Measurements from ENCODE around the gene RPS16.

The RPS16 gene

GRCh38 chr19:39409208-39410016 is 26.3 kb downstream of the RPS16 start:
- Histone ChIP-seq H3K4me3 (ENCODE audit: low read length) (peak overlapping the region; percentile 82), H3K36me3 (ENCODE audit: control insufficient read depth, low read depth, low read length) (no peaks in the 10 kb centered on the region), H3K4me1 (ENCODE audit: control insufficient read depth, low read depth, low read length) (peaks cover 25% of the 10 kb centered on the region), H3K27ac (ENCODE audit: low read length) (peak overlapping the region; percentile 30), H3K9me3 (ENCODE audit: control insufficient read depth, low read depth, low read length) (no peaks in the 10 kb centered on the region), H3K9ac (ENCODE audit: low read length) (peak overlapping the region; percentile 88), H3K27me3 (ENCODE audit: control insufficient read depth, insufficient read depth, low read length) (peaks cover 5% of the 10 kb centered on the region)

GRCh38 chr19:39408392-39409207 is 27.1 kb downstream of the RPS16 start:
- Histone ChIP-seq H3K4me1 (ENCODE audit: control insufficient read depth, low read depth, low read length) (peaks cover 29% of the 10 kb centered on the region), H3K27me3 (ENCODE audit: control insufficient read depth, insufficient read depth, low read length) (peaks cover 5% of the 10 kb centered on the region), H3K9ac (ENCODE audit: low read length) (no peak overlapping the region), H3K9me3 (ENCODE audit: control insufficient read depth, low read depth, low read length) (no peaks in the 10 kb centered on the region), H3K27ac (ENCODE audit: low read length) (no peak overlapping the region), H3K4me3 (ENCODE audit: low read length) (peak overlapping the region; percentile 82), H3K36me3 (ENCODE audit: control insufficient read depth, low read depth, low read length) (no peaks in the 10 kb centered on the region)

DNA sequence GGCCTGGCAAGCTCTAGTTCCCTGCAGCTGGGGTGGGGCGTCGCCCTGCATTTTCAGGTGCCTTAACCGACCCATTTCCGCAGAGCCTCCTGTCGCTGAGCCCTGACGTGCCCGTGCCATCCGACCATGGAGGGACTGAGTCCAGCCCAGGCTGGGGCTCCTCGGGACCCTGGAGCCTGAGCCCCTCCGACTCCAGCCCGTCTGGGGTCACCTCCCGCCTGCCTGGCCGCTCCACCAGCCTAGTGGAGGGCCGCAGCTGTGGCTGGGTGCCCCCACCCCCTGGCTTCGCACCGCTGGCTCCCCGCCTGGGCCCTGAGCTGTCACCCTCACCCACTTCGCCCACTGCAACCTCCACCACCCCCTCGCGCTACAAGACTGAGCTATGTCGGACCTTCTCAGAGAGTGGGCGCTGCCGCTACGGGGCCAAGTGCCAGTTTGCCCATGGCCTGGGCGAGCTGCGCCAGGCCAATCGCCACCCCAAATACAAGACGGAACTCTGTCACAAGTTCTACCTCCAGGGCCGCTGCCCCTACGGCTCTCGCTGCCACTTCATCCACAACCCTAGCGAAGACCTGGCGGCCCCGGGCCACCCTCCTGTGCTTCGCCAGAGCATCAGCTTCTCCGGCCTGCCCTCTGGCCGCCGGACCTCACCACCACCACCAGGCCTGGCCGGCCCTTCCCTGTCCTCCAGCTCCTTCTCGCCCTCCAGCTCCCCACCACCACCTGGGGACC is 27.9 kb downstream of the RPS16 start:
- H3K27ac ChIP-seq (ENCODE audit: low read length), result no peak overlapping the region
- H3K9me3 ChIP-seq (ENCODE audit: control insufficient read depth, low read depth, low read length), result no peaks in the 10 kb centered on the region
- peaks cover 5% of the 10 kb centered on the region for H3K27me3 ChIP-seq (ENCODE audit: control insufficient read depth, insufficient read depth, low read length)
- no peaks in the 10 kb centered on the region for H3K36me3 ChIP-seq (ENCODE audit: control insufficient read depth, low read depth, low read length)
- H3K9ac ChIP-seq (ENCODE audit: low read length), result no peak overlapping the region
- H3K4me3 ChIP-seq (ENCODE audit: low read length), result peak overlapping the region; percentile 87
- H3K4me1 ChIP-seq (ENCODE audit: control insufficient read depth, low read depth, low read length), result peaks cover 29% of the 10 kb centered on the region

DNA sequence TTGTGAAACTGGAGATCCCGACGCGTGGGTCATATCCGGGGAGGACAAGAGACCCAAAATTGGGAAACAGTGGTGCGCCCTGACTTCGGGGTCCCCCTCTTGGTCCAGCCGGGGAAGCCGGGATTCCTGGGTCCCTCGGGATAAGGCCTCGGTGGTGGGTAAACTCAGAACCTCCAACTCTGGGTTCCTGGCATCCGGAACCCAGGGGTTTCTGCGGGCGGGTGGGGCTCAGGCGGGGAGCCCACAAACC is 28.4 kb downstream of the RPS16 start:
- H3K36me3 ChIP-seq (ENCODE audit: control insufficient read depth, low read depth, low read length), result no peaks in the 10 kb centered on the region
- no peak overlapping the region for H3K27ac ChIP-seq (ENCODE audit: low read length)
- peak overlapping the region; percentile 80 for H3K9ac ChIP-seq (ENCODE audit: low read length)
- H3K4me1 ChIP-seq (ENCODE audit: control insufficient read depth, low read depth, low read length), result peaks cover 30% of the 10 kb centered on the region
- H3K4me3 ChIP-seq (ENCODE audit: low read length), result peak overlapping the region; percentile 87
- H3K9me3 ChIP-seq (ENCODE audit: control insufficient read depth, low read depth, low read length), result no peaks in the 10 kb centered on the region
- peaks cover 5% of the 10 kb centered on the region for H3K27me3 ChIP-seq (ENCODE audit: control insufficient read depth, insufficient read depth, low read length)

DNA sequence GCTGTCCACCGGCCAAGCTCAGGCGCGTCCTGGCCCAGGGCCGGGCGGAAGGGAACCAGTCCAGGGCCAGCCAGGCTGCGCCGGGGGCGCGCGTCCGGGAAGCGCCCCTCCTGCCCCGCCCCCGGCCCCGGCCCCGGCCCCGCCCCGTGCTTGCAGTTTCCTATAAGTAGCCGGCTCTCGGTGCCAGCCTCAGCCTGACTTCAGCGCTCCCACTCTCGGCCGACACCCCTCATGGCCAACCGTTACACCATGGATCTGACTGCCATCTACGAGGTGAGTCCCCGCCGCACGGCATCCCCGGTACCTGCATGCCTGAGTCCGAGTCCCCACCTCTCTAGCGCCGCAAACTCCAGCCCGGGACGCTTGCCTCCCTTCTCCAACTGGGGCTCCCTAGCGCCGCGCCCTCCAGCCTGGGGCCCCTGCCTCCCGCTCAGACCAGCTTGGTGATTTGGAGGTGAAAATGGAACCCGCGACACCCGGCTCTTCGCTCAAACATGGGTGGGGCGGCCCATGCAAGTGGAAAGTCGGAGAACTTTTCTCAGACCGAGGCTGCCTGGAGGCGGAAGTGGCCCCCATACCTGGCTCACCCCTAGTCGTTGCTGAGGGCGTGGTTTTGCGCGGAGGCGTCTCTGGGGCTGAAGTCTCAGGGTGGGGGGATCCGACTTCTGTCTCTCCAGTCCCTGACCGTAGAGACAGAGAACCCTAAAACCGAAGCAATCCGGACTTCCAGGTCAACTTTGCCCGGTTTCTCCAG is 28.9 kb downstream of the RPS16 start, which contains the start of gene ZFP36:
Gene ZFP36 (plus strand): TSS at position 192 of the 754 bp plus-strand sequence. CDS start 58 bp downstream, at position 250.
- Histone ChIP-seq H3K27ac (ENCODE audit: low read length) (no peak within 1 kb of the TSS), H3K9ac (ENCODE audit: low read length) (peak within 1 kb of the TSS; percentile 80), H3K36me3 (ENCODE audit: control insufficient read depth, low read depth, low read length) (no peaks in the 10 kb centered on the region), H3K4me1 (ENCODE audit: control insufficient read depth, low read depth, low read length) (peaks cover 35% of the 10 kb centered on the region), H3K27me3 (ENCODE audit: control insufficient read depth, insufficient read depth, low read length) (peaks cover 5% of the 10 kb centered on the region), H3K9me3 (ENCODE audit: control insufficient read depth, low read depth, low read length) (no peaks in the 10 kb centered on the region), H3K4me3 (ENCODE audit: low read length) (peak within 1 kb of the TSS; percentile 87)

- no peaks in the 10 kb centered on the region for H3K9me3 ChIP-seq (ENCODE audit: control insufficient read depth, low read depth, low read length)
- peaks cover 5% of the 10 kb centered on the region for H3K27me3 ChIP-seq (ENCODE audit: control insufficient read depth, insufficient read depth, low read length)
- H3K36me3 ChIP-seq (ENCODE audit: control insufficient read depth, low read depth, low read length), result no peaks in the 10 kb centered on the region
- peaks cover 33% of the 10 kb centered on the region for H3K4me1 ChIP-seq (ENCODE audit: control insufficient read depth, low read depth, low read length)
- H3K9ac ChIP-seq (ENCODE audit: low read length), result peak overlapping the region; percentile 50
- no peak overlapping the region for H3K27ac ChIP-seq (ENCODE audit: low read length)
- H3K4me3 ChIP-seq (ENCODE audit: low read length), result peak overlapping the region; percentile 87
Measured at GRCh38 chr19:39405958-39406655, 29.6 kb downstream of the RPS16 start.

GRCh38 chr19:39405261-39405957 is 30.3 kb downstream of the RPS16 start:
- Histone ChIP-seq H3K9me3 (ENCODE audit: control insufficient read depth, low read depth, low read length) (no peaks in the 10 kb centered on the region), H3K36me3 (ENCODE audit: control insufficient read depth, low read depth, low read length) (no peaks in the 10 kb centered on the region), H3K4me1 (ENCODE audit: control insufficient read depth, low read depth, low read length) (peaks cover 26% of the 10 kb centered on the region), H3K9ac (ENCODE audit: low read length) (no peak overlapping the region), H3K4me3 (ENCODE audit: low read length) (no peak overlapping the region), H3K27me3 (ENCODE audit: control insufficient read depth, insufficient read depth, low read length) (peaks cover 5% of the 10 kb centered on the region), H3K27ac (ENCODE audit: low read length) (no peak overlapping the region)

DNA sequence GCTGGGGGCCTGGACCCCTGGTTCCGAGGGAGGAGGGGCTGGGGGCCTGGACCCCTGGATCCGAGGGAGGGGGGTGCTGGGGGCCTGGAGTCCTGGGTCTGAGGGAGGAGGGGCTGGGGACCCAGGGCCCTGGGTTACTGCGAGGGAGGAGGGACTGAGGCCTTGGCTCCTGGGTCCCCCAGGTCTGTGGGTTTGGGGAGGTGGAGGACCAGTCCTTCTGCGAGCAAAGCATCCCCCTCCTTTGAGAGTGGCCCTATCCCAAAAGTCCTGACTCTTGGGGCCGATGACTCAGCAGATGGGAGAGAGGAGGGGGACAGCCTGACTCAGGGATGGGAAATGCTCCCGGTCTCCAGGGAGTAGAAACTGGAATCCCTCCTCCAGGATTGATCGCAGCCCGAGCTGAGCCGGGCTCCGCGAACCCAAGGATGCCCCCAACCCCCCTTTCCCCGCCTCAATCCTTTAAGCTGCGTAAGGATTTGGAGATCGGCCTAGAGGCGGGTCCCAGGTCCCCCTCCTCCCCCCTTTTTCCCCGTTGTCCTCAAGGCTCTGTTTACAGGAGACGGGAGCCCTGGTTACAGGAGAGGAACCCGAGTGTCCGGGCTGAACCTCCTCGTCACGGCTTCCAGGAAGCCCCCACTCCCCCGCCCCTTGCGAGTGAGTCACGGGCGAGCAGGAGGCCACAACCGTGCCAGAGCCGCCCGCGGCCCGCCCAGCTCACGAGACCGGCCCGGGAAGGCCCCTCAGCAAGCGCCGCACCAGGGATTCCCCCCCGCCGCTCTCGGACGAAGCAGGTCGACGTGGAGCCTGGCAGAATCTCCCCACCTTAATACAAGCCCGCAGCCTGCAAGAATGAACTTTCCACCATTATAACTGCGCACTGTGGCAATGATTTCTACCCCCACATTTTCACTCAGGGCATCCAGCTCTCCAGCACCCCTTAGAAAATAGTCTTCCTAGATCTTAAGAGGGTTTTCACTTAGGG is 32.1 kb downstream of the RPS16 start:
- Histone ChIP-seq H3K27me3 (ENCODE audit: control insufficient read depth, insufficient read depth, low read length) (peaks cover 5% of the 10 kb centered on the region), H3K9me3 (ENCODE audit: control insufficient read depth, low read depth, low read length) (no peaks in the 10 kb centered on the region), H3K4me3 (ENCODE audit: low read length) (peak overlapping the region; percentile 66), H3K4me1 (ENCODE audit: control insufficient read depth, low read depth, low read length) (peaks cover 25% of the 10 kb centered on the region), H3K36me3 (ENCODE audit: control insufficient read depth, low read depth, low read length) (no peaks in the 10 kb centered on the region), H3K27ac (ENCODE audit: low read length) (peak overlapping the region; percentile 85), H3K9ac (ENCODE audit: low read length) (peak overlapping the region; percentile 73)

GRCh38 chr19:39402346-39403300 is 33.1 kb downstream of the RPS16 start:
- Histone ChIP-seq H3K4me1 (ENCODE audit: control insufficient read depth, low read depth, low read length) (peaks cover 29% of the 10 kb centered on the region), H3K9ac (ENCODE audit: low read length) (peak overlapping the region; percentile 73), H3K9me3 (ENCODE audit: control insufficient read depth, low read depth, low read length) (no peaks in the 10 kb centered on the region), H3K4me3 (ENCODE audit: low read length) (peak overlapping the region; percentile 66), H3K27ac (ENCODE audit: low read length) (peak overlapping the region; percentile 85), H3K36me3 (ENCODE audit: control insufficient read depth, low read depth, low read length) (no peaks in the 10 kb centered on the region), H3K27me3 (ENCODE audit: control insufficient read depth, insufficient read depth, low read length) (peaks cover 5% of the 10 kb centered on the region)
